Cardiac muscle cell (in vitro differentiated cells and primary cell): Measurements from ENCODE around the gene LILRB5. TPM values are rescaled to one million over a fixed set of nuclear protein-coding genes. Genes with fewer than 3 reads are reported as not detected.
"Not testable (repeated sequence)": the region's sequence is repeated elsewhere in the genome, so short reads cannot be mapped to it uniquely, and the experiment has no call there.

Experiments
- DNase-seq, 2 donors: peaks; one replicate each; pipeline versions ENCODE4 v3.0.0 to v3.0.0-alpha.2; 2010 to 2017; ENCODE audit warnings: low read depth in 1 of 2, low spot score in 1 of 2
- H3K27ac ChIP-seq: fragments of 200-600 bp; sonication (generic); 2 replicates; pipeline ENCODE4 v1.5.1; 2016
- H3K27me3 ChIP-seq: fragments of 200-600 bp; sonication (generic); 2 replicates; pipeline ENCODE4 v1.6.0; 2016; ENCODE audit warnings: control low read depth
- H3K36me3 ChIP-seq: fragments of 200-600 bp; sonication (generic); 2 replicates; pipeline ENCODE4 v1.5.1; 2016; ENCODE audit warnings: control low read depth
- H3K4me1 ChIP-seq: fragments of 200-600 bp; sonication (generic); 2 replicates; pipeline ENCODE4 v1.8.1; 2017; ENCODE audit warnings: low read depth, mild to moderate bottlenecking, mixed run types
- H3K4me3 ChIP-seq: fragments of 200-600 bp; sonication (generic); 2 replicates; pipeline ENCODE4 v1.5.1; 2016; ENCODE audit warnings: mild to moderate bottlenecking
- H3K9me3 ChIP-seq: fragments of 200-600 bp; sonication (generic); 2 replicates; pipeline ENCODE4 v1.5.1; 2017; ENCODE audit warnings: low read depth, mild to moderate bottlenecking, control low read depth
- polyA plus RNA-seq: library from polyadenylated mRNA; unstranded; fragments of >200 nt; fragmentation: Nextera tagmentation; extraction: Ambion mirVana; gene quantifications from 2 replicates; pipeline ENCODE4 v1.2.1, GENCODE V29; 2016
- total RNA-seq: library from RNA; depleted of rRNA; stranded (reverse); fragments of >200 nt; gene quantifications from 2 replicates; pipeline ENCODE4 v1.2.3, GENCODE V29; 2016
- TF ChIP-seq, protein P1 (sequence below): IDR thresholded peaks from 2 replicates; pipeline ENCODE4 v1.5.1; 2012; ENCODE audit warnings: low read depth, mild to moderate bottlenecking, low read length

LILRB5 gene
- total and polyA plus RNA-seq, 2 experiments from 2014 or later, result not detected

DNA sequence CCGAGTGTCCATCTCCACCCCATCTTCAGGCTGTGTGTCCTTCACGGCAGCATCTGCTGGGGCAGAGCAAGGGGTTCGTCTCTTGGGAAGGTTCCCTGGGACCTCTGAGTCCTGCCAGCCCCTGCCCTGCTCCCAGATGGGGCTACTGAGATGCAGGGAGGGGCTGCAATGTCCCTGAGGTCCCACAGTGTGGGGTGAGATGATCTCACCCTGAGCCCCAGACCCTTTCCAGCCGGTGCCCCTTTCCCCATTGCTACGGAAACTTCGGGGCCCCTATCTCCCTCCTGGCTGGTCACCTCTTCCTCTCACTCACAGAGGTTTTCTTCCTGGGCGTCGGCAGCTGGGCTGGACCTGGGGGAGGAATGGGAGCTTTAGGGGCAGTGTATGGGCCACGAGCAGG is 18.9 kb upstream of the LILRB5 start:
- H3K4me3 ChIP-seq, result no peak overlapping the region
- no peak overlapping the region for H3K27ac ChIP-seq
- no peaks in the 10 kb centered on the region for H3K36me3 ChIP-seq
- no peak for DNase-seq
- TF ChIP-seq, protein P1, sequence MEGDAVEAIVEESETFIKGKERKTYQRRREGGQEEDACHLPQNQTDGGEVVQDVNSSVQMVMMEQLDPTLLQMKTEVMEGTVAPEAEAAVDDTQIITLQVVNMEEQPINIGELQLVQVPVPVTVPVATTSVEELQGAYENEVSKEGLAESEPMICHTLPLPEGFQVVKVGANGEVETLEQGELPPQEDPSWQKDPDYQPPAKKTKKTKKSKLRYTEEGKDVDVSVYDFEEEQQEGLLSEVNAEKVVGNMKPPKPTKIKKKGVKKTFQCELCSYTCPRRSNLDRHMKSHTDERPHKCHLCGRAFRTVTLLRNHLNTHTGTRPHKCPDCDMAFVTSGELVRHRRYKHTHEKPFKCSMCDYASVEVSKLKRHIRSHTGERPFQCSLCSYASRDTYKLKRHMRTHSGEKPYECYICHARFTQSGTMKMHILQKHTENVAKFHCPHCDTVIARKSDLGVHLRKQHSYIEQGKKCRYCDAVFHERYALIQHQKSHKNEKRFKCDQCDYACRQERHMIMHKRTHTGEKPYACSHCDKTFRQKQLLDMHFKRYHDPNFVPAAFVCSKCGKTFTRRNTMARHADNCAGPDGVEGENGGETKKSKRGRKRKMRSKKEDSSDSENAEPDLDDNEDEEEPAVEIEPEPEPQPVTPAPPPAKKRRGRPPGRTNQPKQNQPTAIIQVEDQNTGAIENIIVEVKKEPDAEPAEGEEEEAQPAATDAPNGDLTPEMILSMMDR, result no peak
- no peaks in the 10 kb centered on the region for H3K9me3 ChIP-seq
- H3K27me3 ChIP-seq, result peaks cover 16% of the 10 kb centered on the region
- H3K4me1 ChIP-seq, result no peaks in the 10 kb centered on the region

DNA sequence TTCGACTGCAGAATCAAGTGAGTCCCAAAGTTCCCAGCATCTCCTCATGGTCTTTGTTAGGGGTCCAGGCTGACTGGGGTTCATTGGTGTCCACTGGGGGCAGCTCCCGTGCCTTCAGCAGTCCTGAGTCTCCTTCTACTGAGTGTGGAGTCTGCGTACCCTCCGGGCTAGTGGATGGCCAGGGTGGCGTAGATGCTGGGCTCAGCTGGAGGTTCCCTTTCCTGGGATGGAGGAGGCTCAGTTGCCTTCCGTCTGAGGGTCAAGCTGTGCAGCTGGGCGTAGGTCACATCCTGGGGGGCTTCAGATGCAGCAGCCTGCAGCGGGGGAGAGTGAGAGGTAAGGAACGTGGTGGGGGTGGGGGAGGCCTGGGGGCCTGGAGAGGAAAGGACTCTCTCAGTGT is 17.4 kb upstream of the LILRB5 start:
- not testable (repeated sequence) for H3K4me1 ChIP-seq, H3K27ac ChIP-seq, H3K4me3 ChIP-seq, H3K36me3 ChIP-seq, DNase-seq, H3K9me3 ChIP-seq
- peaks cover 11% of the 10 kb centered on the region for H3K27me3 ChIP-seq

DNA sequence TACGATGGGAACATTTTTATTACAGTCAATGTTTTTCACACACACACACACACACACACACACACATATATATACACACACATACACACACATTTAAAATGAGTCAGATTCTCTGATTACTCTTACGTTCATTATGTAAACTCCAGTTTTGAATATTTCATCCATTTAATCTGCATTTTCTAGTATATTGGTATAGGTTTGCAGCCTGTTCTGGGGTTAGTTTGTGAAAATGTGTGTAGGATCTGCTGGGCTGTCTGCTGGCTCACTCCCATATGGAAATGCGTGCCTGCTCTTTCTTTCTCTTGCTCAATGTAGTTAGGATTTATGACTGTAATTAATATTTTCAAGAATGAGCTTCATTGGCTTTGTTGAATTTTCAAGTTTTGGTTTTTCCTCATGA is 16.7 kb upstream of the LILRB5 start:
- Histone ChIP-seq H3K27ac (no peak overlapping the region), H3K36me3 (no peaks in the 10 kb centered on the region), H3K4me3 (no peak overlapping the region), H3K27me3 (peaks cover 11% of the 10 kb centered on the region), H3K9me3 (no peaks in the 10 kb centered on the region), H3K4me1 (no peaks in the 10 kb centered on the region)
- DNase-seq, result no peak
- TF ChIP-seq, protein P1, result no peak

DNA sequence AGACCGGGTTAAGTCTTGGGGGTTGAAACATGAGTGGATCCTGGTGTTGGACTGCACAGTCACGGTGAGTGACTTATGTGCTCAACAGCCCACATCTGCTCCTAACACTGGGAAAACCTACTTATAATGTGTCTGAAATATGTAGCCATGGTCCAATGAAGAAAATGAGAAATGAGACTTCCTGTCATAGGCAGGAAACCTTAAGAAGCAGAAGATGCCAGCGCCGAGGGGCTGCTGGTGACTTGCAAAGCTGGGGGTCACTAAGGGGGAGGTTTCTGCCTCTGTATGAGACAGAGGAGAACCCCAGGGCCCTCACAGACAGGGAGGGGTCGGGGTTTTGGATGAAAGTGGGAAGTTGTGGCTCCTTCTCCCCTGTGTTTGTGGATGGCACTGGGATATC is 15.1 kb upstream of the LILRB5 start:
- DNase-seq, H3K9me3 ChIP-seq, H3K27ac ChIP-seq, H3K4me3 ChIP-seq, H3K4me1 ChIP-seq, H3K36me3 ChIP-seq: not testable (repeated sequence)
- peaks cover 15% of the 10 kb centered on the region for H3K27me3 ChIP-seq

DNA sequence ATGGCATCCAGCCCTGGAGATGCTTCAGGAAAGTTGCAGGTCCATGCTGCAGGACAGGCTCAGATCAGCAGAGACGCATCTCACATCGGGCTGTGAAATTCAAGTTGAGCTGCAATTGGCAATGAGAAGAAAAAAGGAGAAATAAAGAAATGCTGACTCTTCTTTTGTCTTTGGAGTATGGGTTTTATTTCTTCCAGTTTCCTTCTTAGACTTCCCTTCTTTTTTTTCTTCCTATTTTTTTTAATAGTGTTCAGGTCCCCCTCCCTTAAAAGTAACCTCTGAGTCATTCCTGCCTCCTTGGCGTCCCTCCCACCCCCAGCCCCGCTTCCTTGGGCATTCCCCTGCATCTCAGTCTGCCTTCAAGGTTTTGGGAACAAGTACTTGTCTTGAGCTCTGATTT is 14.5 kb upstream of the LILRB5 start:
- H3K4me1 ChIP-seq, H3K27ac ChIP-seq, DNase-seq, H3K4me3 ChIP-seq, H3K36me3 ChIP-seq, H3K9me3 ChIP-seq: not testable (repeated sequence)
- H3K27me3 ChIP-seq, result peaks cover 15% of the 10 kb centered on the region

DNA sequence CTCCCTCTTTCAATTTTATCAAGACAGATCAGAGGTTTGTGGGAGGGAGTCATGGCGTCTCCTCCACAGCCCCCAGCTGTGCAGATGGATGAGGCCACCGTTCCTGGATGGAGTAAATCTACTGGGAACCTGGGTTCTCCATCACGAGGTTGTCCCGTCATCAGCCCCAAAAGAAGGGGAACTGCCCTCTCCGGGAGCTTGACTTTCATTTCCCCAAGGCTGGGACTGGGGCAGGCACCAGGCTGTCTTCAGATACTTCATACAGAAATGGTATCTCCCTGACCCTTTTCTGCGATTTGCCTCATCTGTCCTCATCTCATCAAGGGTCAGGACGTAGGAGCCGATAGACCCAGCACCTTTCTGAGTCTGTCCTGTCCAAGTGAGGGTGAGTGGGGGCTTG is 14.0 kb upstream of the LILRB5 start:
- H3K4me1 ChIP-seq, result no peaks in the 10 kb centered on the region
- no peaks in the 10 kb centered on the region for H3K36me3 ChIP-seq
- no peak overlapping the region for H3K4me3 ChIP-seq
- no peak for DNase-seq
- TF ChIP-seq, protein P1, result no peak
- H3K27me3 ChIP-seq, result peaks cover 15% of the 10 kb centered on the region
- H3K27ac ChIP-seq, result no peak overlapping the region
- no peaks in the 10 kb centered on the region for H3K9me3 ChIP-seq

DNA sequence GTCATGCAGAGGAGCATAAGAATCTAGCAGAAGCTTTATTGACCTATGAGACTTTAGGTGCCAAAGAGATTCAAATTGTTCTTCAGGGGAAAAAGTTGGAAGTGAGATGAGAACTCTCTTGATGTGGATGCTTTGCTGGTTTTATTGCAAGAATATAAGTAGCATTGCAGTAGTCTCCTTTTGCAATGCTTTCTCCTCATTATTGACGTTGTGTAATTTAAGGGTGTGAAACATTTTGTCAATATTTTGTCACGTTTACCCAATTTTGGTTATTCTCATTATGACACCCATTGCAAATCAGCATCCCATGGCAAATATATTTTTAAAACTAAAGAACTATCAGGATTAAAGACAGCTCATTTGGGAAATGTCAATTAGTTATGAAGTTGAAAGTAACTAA is 11.9 kb upstream of the LILRB5 start:
- no peak overlapping the region for H3K27ac ChIP-seq
- TF ChIP-seq, protein P1, result no peak
- H3K36me3 ChIP-seq, result no peaks in the 10 kb centered on the region
- no peak for DNase-seq
- no peak overlapping the region for H3K4me3 ChIP-seq
- H3K9me3 ChIP-seq, result no peaks in the 10 kb centered on the region
- H3K27me3 ChIP-seq, result peaks cover 15% of the 10 kb centered on the region
- no peaks in the 10 kb centered on the region for H3K4me1 ChIP-seq
